Stimulated activated naive CD4-positive, alpha-beta T cell (primary cell): ENCODE results near the gene PAPPA.

ENCODE experiments used
- DNase-seq, 6 experiments: peaks; one replicate each; lab custom pipeline; 2025; lab: John Stamatoyannopoulos, UW

PAPPA gene, protein sequence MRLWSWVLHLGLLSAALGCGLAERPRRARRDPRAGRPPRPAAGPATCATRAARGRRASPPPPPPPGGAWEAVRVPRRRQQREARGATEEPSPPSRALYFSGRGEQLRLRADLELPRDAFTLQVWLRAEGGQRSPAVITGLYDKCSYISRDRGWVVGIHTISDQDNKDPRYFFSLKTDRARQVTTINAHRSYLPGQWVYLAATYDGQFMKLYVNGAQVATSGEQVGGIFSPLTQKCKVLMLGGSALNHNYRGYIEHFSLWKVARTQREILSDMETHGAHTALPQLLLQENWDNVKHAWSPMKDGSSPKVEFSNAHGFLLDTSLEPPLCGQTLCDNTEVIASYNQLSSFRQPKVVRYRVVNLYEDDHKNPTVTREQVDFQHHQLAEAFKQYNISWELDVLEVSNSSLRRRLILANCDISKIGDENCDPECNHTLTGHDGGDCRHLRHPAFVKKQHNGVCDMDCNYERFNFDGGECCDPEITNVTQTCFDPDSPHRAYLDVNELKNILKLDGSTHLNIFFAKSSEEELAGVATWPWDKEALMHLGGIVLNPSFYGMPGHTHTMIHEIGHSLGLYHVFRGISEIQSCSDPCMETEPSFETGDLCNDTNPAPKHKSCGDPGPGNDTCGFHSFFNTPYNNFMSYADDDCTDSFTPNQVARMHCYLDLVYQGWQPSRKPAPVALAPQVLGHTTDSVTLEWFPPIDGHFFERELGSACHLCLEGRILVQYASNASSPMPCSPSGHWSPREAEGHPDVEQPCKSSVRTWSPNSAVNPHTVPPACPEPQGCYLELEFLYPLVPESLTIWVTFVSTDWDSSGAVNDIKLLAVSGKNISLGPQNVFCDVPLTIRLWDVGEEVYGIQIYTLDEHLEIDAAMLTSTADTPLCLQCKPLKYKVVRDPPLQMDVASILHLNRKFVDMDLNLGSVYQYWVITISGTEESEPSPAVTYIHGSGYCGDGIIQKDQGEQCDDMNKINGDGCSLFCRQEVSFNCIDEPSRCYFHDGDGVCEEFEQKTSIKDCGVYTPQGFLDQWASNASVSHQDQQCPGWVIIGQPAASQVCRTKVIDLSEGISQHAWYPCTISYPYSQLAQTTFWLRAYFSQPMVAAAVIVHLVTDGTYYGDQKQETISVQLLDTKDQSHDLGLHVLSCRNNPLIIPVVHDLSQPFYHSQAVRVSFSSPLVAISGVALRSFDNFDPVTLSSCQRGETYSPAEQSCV (N-terminal part only)

GRCh38 chr9:116153765-116154333 lies at the start of gene PAPPA:
TSS of gene PAPPA (plus strand) at chr9:116153791. CDS start at chr9:116154173, 382 bp downstream.
- no peak for DNase-seq

- no peak for DNase-seq
Observed at GRCh38 chr9:116103976-116104820, 49.4 kb upstream of the PAPPA start.

DNA sequence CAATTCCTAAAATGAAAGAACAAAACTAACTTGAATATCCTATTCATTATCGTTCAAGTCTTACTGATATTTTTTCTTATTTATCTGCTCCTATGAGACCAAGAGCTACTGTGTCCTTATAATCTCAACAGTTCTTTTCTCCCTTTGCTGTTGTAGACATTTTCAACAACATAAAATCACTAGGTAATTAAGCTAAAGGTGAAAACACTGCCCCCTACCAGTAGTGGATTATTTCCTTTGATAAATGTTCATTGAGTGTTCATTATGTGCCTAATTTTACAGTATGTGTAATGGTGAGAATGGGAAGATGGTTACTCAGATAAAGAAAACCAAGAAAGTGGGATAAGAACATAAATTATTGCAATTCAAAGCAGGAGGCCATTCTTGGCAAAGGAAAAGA lies 41.4 kb upstream of the PAPPA start:
- no peak for DNase-seq

DNA sequence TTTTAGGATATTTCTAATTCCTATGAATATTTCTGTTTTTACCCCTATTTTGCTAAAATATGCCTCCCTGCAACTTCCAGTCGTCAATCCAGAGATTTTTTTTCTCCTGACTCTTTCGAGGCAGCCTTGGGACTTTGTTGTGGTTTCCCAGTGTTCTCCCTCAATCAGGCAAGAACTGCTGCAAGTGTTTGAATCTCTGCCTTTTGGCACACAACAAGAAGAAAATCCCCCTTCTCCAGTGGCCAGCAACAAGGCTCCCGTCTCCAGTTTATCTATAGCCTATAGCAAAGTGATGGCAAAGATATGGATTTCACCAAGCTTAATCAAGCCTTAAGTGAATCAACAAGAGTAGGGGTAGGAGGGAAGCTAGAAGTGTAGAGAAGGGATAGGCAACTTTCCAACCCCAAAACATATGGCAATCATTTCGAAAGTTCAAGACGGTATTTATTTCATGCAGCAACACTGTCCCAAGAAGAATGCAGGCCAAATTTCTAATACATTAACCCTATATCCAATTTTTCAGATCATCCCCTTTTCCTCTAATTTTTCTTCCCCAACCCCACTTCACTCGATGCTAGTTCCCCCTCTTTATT lies 37.7 kb upstream of the PAPPA start:
- DNase-seq, result no peak

- no peak for DNase-seq
Observed at GRCh38 chr9:116116393-116116792, 37.2 kb upstream of the PAPPA start.

DNA sequence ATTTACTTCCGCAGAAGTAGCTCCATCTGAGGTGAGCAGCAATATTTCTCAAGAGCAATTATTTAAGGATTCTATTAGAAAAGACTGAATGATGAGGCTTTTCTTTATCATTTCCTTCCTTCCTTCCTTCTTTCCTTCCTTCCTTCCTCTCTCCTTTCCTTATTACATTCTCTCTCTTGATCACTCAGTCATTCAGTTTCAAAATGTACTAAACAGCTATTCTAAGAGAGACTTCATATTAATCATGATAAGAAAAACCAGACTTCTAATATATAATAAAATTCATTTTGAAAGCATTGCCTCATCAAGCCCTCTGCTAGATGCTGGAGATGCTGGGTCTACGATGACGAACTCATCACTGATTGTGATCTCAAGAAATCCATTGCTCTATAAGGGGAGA lies 30.4 kb upstream of the PAPPA start:
- DNase-seq, result no peak

GRCh38 chr9:116124472-116125040 lies 29.0 kb upstream of the PAPPA start:
- no peak for DNase-seq

DNA sequence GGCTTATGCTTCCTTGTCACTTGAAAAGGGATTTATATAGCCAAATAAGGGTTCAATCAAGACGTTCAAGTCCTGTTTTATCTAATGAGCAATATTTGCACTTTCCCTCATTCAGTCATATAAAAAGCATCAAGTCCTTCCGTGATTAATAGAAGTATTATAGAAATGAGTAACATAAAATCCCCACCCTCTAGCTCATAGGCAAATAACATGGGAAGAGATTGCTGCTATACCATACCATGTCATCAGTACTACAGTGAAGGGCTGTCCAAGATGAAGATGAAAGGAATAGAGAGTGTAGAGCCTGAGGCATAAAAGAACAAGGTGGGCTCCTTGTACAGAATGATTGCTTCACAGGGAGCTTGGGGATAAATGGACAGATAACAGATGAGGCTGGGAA lies 20.4 kb upstream of the PAPPA start:
- DNase-seq, result no peak

GRCh38 chr9:116134975-116135374 lies 18.6 kb upstream of the PAPPA start:
- no peak for DNase-seq

DNA sequence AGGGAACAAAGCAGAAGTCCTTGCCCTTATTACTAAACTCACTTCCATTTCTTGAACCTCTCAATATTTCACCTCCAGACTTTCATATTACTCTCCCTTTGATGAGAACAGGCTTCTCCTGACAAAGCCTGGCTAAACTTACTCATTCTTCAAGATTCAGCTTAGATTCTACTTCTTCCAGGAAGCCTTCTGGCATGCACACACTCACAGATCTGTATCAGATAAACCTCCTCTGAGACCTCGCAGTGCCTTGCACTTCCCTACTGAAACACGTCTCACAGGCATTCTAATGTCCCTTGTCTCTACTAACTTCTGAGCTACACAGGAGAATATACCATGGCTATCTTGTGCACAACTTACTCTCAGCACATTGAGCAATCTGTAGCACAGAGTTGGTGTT lies 16.6 kb upstream of the PAPPA start:
- DNase-seq, result no peak

- no peak for DNase-seq
Observed at GRCh38 chr9:116137581-116137980, 16.0 kb upstream of the PAPPA start.

GRCh38 chr9:116141864-116142561 lies 11.6 kb upstream of the PAPPA start:
- DNase-seq, result no peak

GRCh38 chr9:116142706-116143492 lies 10.7 kb upstream of the PAPPA start:
- DNase-seq, result no peak

DNA sequence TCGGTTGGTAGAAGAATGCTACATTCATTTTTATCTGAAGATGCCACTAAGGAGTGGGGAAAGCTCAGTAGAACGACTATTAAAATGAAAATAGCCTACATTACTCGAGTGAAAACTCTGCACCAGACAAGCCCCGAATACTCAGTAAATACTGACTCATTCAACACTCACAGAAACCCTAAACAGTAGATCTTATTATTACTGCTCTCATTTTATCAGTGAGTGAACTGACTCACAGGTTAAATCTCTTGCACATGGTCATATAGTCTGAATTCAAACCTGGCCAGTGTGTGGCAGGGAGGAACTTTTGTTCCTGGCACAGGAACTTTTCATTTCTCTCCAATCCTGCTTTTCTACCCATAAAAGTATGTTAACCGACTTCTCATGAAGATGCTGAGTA lies 9.6 kb upstream of the PAPPA start:
- no peak for DNase-seq

- DNase-seq, result no peak
Observed at GRCh38 chr9:116144555-116144954, 9.0 kb upstream of the PAPPA start.

- DNase-seq, result no peak
Observed at GRCh38 chr9:116145036-116145435, 8.6 kb upstream of the PAPPA start.

DNA sequence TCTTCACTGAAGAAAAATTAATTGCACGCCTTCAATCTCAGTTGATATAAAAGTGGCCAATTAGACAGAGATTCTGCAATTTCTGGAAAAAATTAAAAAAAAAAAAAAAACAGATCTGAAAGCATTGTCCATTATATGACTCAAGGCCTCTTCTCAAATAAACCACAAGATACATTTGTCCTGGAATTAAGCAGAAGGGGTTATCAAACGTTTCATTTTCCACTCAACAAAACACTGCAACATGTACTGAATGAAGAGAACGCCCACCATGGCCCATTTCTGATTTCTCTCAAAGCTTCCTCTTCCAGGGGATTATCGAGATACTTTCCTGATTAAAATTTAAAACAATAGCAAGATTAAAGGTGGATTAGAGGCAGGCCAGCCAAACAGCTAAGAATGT lies 5.8 kb upstream of the PAPPA start:
- DNase-seq, result no peak

- no peak for DNase-seq
Observed at GRCh38 chr9:116149844-116150243, 3.7 kb upstream of the PAPPA start.

- DNase-seq, result no peak
Observed at GRCh38 chr9:116151199-116151598, 2.4 kb upstream of the PAPPA start.
